SK-MEL-5 (cell line): ENCODE measurements around the gene CHST4. TPM values are rescaled to one million over a fixed set of nuclear protein-coding genes. Genes with fewer than 3 reads are reported as not detected.
"Not testable (repeated sequence)": the region's sequence is repeated elsewhere in the genome, so short reads cannot be mapped to it uniquely, and the experiment has no call there.

ENCODE experiments used
- DNase-seq: peaks from one replicate; pipeline ENCODE4 v3.0.0-alpha.2; 2016; ENCODE audit warnings: low read depth, low spot score
- in situ Hi-C: cut with HindIII; loops from 2 replicates; pipeline ENCODE4 v1.10.0; 2016; ENCODE audit warnings: low sequenced_read_pairs, high pct_unique_total_duplicates, low pct_unique_long_range_greater_than_20kb
- polyA plus RNA-seq, 2 experiments: library from polyadenylated mRNA; depleted of rRNA; stranded (reverse); fragments of >200 nt; gene quantifications; 2 replicates each; pipeline ENCODE4 v1.2.3, GENCODE V29; 2015
- total RNA-seq: library from RNA; depleted of rRNA; stranded (reverse); fragments of >200 nt; shearing (Covaris generic); gene quantifications from 2 replicates; pipeline ENCODE4 v1.2.3, GENCODE V29; 2014; rRNA removed

The CHST4 gene
- total RNA-seq = not detected in 2 replicates
- not detected in 2 replicates for polyA plus RNA-seq (2015; cell fraction: cytosol; rRNA removed)
- not detected in 2 replicates for polyA plus RNA-seq (2015; cell fraction: nucleus; rRNA removed)

DNA sequence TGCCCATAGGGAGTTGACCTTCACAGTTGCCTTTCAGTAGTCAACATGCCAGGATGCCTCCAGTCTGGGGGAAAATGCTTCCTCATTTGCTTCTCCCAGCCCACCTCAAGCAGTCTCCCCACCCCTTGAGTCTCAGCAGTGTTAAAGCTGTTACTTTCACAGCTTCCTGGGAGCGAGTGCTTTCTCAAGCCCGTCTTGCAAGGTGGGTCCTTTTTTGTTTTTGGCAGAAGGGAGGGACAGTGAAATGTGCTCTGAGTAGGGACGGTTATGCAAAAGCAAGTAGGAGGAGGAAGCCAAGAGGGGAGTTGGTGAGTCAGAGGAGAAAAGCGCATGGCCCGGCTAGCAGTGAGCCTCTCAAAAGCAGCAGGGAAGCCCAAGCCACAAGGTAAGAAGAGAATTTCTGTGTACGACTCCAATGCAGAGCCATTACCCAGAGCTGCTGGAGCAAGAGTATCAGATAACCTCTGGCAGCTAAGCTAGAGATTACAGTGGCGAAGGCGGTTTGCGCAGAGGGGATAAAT, at the start of gene CHST4:
TSS of gene CHST4 (plus strand) at position 316 of the 521 bp plus-strand sequence. CDS start 10,252 bp downstream, outside the sequence.
- in situ Hi-C loops = no loop called here
- DNase-seq = no peak

GRCh38 chr16:71476457-71477124, 49.6 kb upstream of the CHST4 start:
- in situ Hi-C loops = no loop called here
- no peak for DNase-seq

GRCh38 chr16:71479420-71479819, 46.8 kb upstream of the CHST4 start:
- peak; percentile 76 for DNase-seq
- in situ Hi-C loops = no loop called here

DNA sequence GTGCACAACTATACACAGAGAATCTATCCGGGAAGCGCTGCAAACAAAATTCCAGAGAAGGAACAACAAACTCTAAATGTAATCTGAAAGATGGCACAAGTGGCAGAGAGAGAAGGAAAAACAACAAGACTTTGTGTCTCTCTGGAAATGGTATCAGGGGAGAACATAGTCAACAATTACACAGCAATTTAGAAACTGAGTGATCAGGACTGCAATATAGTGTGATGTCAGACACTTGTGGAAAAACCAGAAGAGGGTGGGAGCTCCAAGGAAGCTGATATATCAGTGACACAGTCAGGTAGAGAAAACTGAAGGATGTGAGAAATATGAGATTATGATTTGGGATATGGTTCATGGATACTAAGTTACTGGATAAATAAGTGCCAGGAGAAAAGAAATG, 45.3 kb upstream of the CHST4 start:
- in situ Hi-C loops = no loop called here
- no peak for DNase-seq

- no peak for DNase-seq
- in situ Hi-C loops = no loop called here
These were observed 43.7 kb upstream of the CHST4 start for GRCh38 chr16:71482569-71482968.

DNA sequence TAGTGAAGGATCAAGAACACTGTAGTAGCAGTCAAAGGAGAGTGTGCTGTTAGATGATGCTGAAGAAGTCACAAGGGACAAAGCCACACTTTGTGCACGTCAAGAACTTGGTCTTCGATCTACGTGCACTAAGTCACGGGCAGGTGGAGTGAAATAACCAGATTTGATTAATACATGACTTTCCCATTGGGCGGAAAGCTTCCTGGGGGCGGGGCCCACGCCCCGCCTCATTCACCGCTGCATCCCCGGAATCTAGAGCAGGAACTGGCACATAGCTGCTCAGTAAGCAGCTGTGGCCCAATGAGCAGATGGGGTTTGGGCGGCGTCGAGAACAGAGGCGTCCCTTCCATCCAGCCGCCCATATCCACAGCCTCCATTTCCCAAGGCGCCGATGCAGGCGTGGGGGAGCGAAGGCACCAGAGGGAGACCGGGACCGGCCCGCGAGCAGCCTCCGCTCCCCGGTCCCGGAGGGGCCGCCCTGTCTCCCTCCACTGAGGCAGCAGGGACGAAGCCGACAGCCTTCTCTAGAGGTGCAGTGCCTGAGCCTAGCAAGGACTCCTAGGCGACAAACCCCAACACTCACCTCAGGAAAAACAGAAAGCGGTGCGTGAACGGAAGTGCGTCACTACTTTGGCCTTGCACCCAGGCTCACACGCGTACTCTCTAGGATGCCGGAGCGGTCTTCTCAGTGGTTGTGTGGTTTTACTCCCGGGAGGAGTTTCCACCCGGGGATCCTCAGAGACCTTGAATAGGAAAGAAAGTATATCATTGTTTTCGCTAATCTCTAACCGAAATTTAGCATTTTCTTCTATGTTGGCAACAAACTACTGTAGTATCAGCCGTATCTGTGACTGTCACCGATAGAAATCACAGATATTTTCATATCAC, 42.0 kb upstream of the CHST4 start:
- peak; percentile 90 for DNase-seq
- in situ Hi-C loops = no loop called here

- no peak for DNase-seq
- in situ Hi-C loops = no loop called here
These were observed 37.1 kb upstream of the CHST4 start, which contains the start of gene ZNF19 for GRCh38 chr16:71489122-71489521. TSS of gene ZNF19 (minus strand) at chr16:71489324. CDS start at chr16:71482114, 7,210 bp downstream.

DNA sequence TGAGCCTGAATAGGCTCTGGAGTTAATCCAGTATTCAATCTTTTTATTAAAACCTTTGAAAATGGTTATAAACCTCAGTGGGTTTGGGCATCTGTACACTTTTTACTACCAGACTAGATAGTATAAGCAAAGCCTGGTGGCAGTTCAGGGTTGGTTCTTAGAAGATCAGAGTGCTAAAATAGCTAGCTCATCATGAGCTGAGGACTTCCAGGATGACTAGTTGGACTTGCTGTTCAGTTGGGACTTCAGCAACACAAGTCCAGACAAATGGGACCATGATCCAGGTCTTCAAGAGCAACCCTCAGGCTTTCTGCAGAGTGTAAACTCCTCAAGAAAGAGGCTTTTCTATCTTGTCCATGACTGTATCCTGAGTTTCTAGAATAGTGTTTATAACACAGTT, 35.9 kb upstream of the CHST4 start:
- in situ Hi-C loops = no loop called here
- no peak for DNase-seq

GRCh38 chr16:71491054-71491453, 35.2 kb upstream of the CHST4 start:
- no peak for DNase-seq
- in situ Hi-C loops = no loop called here

GRCh38 chr16:71492786-71493185, 33.4 kb upstream of the CHST4 start:
- in situ Hi-C loops = no loop called here
- no peak for DNase-seq

DNA sequence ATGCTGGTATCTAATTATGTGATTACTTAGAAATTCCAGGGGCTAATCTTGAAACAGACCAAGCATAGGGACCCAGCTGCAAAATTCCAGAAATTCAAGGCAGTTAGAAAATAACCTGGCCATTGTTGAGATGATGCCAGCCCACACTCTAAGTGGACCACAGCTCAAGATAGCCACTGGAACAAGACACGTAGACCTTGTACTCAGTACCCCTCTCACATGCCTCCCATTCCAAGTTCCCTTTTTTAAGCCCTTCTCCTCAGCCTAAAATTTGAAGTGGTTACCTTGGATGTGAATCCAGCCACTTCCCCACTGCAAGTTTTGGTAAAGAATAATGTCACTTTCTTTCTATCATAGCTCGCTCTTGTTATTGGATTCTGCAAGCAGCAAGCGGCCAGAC, 33.0 kb upstream of the CHST4 start:
- DNase-seq = no peak
- in situ Hi-C loops = no loop called here

GRCh38 chr16:71498031-71498430, 28.2 kb upstream of the CHST4 start:
- in situ Hi-C loops = no loop called here
- DNase-seq = no peak

GRCh38 chr16:71499775-71500364, 26.4 kb upstream of the CHST4 start:
- DNase-seq = peak; percentile 68
- in situ Hi-C loops = no loop called here

- in situ Hi-C loops = no loop called here
- DNase-seq = no peak
These were observed 25.3 kb upstream of the CHST4 start for GRCh38 chr16:71500964-71501363.

GRCh38 chr16:71501547-71501946, 24.7 kb upstream of the CHST4 start:
- no peak for DNase-seq
- in situ Hi-C loops = no loop called here

DNA sequence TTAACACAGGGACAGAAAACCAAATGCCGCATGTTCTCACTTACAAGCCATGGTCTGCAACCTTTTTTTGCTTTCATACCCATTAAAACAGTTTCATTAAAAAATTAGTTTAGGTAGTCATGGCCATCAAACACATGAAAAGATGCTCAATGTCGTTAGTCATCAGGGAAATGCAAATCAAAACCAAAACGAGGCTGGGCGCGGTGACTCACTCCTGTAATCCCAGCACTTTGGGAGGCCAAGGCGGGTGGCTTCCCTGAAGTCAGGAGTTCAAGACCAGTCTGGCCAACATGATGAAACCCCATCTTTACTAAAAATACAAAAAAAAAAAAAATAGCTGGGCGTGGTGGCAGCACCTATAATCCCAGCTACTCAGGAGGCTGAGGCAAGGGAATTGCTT, 22.2 kb upstream of the CHST4 start:
- in situ Hi-C loops, DNase-seq: not testable (repeated sequence)

DNA sequence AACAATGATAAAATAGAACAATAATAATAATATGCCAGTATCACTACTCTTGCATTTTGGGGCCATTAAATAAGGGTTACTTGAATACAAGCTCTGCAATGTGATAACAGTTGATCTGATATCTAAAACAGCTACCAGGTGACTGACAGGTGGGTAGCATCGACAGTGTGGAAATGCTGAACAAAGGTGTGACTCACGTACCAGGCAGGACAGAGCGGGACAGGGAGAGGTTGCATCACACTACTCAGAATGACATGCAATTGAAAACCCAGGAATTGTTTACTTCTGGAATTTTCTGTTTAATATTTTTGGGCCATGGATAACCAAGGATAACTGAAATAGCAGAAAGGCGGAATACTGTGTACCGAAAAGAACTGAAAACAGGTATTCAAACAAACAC, 21.3 kb upstream of the CHST4 start:
- no peak for DNase-seq
- in situ Hi-C loops = no loop called here

- in situ Hi-C loops = no loop called here
- no peak for DNase-seq
These were observed 19.2 kb upstream of the CHST4 start for GRCh38 chr16:71507061-71507460.
